ENCODE results near the gene PDIK1L.
"Not testable (repeated sequence)": the region's sequence is repeated elsewhere in the genome, so short reads cannot be mapped to it uniquely, and the experiment has no call there.

PDIK1L gene

DNA sequence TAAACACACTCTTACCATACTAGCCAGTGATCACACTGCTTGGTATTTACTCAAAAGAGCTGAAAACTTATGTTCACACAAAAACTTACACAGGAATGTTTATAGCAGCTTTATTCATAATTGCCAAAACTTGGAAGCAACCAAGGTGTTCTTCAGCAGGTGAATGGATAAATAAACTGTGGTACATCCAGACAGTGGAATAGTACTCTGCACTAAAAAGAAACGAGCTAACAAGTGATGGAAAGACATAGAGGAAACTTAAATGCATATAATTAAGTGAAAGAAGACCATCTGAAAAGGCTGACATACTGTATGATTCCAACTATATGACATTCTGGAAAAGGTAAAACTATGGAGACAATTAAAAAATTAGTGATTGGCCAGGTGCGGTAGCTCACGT is 20.7 kb upstream of the PDIK1L start:
- no peak overlapping the region for H3K27ac ChIP-seq (ENCODE audit: low read length, poor library complexity, severe bottlenecking)
- no peak overlapping the region for H3K14ac ChIP-seq (ENCODE audit: low read length in 2 of 2)
- H2AFZ ChIP-seq (ENCODE audit: low read depth, low read length): no peak overlapping the region
- peaks cover 29 to 48% of the 10 kb centered on the region in 2 experiments for H3K27me3 ChIP-seq (ENCODE audit: control insufficient read depth in 1 of 2, insufficient read depth in 1 of 2, low read length in 2 of 2)
- H3K4me2 ChIP-seq (ENCODE audit: low read length, poor library complexity, severe bottlenecking): no peak overlapping the region
- H3K18ac ChIP-seq (ENCODE audit: low read depth in 1 of 2, low read length in 2 of 2): no peak overlapping the region
- no peak overlapping the region for H2BK5ac ChIP-seq (ENCODE audit: low read depth, low read length, poor library complexity, severe bottlenecking)
- H4K91ac ChIP-seq (ENCODE audit: low read length): no peak overlapping the region
- no peak overlapping the region for H2BK15ac ChIP-seq (ENCODE audit: low read depth, poor library complexity, severe bottlenecking)
- H3K9ac ChIP-seq (ENCODE audit: low read length): no peak overlapping the region
- 91% methylated on average over 3 of the region's 3 CpGs for WGBS
- no peak overlapping the region for H4K8ac ChIP-seq (ENCODE audit: low read length)
- H3K23ac ChIP-seq (ENCODE audit: low read length in 2 of 2): no peak overlapping the region
- no peaks in the 10 kb centered on the region for H3K36me3 ChIP-seq (ENCODE audit: control insufficient read depth in 1 of 2, insufficient read depth in 2 of 2, low read depth in 1 of 2, low read length in 2 of 2)
- no peak for DNase-seq
- H3K79me1 ChIP-seq (replicated peaks; ENCODE audit: low read length, poor library complexity, severe bottlenecking): no peaks in the 10 kb centered on the region
- no peak overlapping the region for H2BK120ac ChIP-seq (ENCODE audit: low read depth, low read length)
- H3K4me3 ChIP-seq (ENCODE audit: insufficient read depth in 1 of 2, low read depth in 1 of 2, low read length in 2 of 2): no peak overlapping the region
- no peaks in the 10 kb centered on the region for H3K9me3 ChIP-seq (ENCODE audit: control insufficient read depth, low read length)
- H3K4ac ChIP-seq (ENCODE audit: low read depth in 1 of 2, low read length in 2 of 2): no peak overlapping the region
- H2AK5ac ChIP-seq (ENCODE audit: low read length, severe bottlenecking): no peak overlapping the region
- peaks cover 11% of the 10 kb centered on the region for H3K4me1 ChIP-seq (ENCODE audit: control insufficient read depth, insufficient read depth, low read depth, low read length)
- H2BK12ac ChIP-seq (ENCODE audit: low read length in 2 of 2): no peak overlapping the region

DNA sequence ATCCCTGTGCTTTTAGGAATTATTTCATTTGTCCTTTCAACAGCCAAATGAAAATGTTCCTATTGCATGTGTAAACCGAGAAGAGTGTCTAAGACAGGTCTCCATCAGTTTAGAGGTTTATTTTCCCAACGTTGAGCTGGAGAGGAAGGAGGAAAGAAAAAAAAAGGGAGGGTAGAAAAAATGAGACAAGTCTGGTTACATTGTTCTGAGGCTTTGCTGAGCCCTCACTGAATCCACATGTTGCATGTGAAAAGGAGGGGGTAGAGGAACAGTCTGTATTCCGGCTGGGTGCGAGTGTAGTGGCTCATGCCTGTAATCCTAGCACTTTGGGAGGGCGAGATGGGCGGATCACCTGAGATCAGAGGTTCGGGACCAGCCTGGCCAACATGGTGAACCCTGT is 19.2 kb upstream of the PDIK1L start:
- H2BK5ac ChIP-seq (ENCODE audit: low read depth, low read length, poor library complexity, severe bottlenecking): no peak overlapping the region
- H2BK120ac ChIP-seq (ENCODE audit: low read depth, low read length): no peak overlapping the region
- no peak overlapping the region for H3K23ac ChIP-seq (ENCODE audit: low read length in 2 of 2)
- no peak for DNase-seq
- H3K4me3 ChIP-seq (ENCODE audit: insufficient read depth in 1 of 2, low read depth in 1 of 2, low read length in 2 of 2): no peak overlapping the region
- H4K8ac ChIP-seq (ENCODE audit: low read length): no peak overlapping the region
- no peak overlapping the region for H3K9ac ChIP-seq (ENCODE audit: low read length)
- H2AFZ ChIP-seq (ENCODE audit: low read depth, low read length): no peak overlapping the region
- H3K4me1 ChIP-seq (ENCODE audit: control insufficient read depth, insufficient read depth, low read depth, low read length): peaks cover 11% of the 10 kb centered on the region
- H3K4ac ChIP-seq (ENCODE audit: low read depth in 1 of 2, low read length in 2 of 2): no peak overlapping the region
- no peaks in the 10 kb centered on the region for H3K9me3 ChIP-seq (ENCODE audit: control insufficient read depth, low read length)
- H3K14ac ChIP-seq (ENCODE audit: low read length in 2 of 2): no peak overlapping the region
- H2BK15ac ChIP-seq (ENCODE audit: low read depth, poor library complexity, severe bottlenecking): no peak overlapping the region
- H3K27ac ChIP-seq (ENCODE audit: low read length, poor library complexity, severe bottlenecking): no peak overlapping the region
- WGBS: 89% methylated on average over 7 of the region's 7 CpGs
- no peak overlapping the region for H2BK12ac ChIP-seq (ENCODE audit: low read length in 2 of 2)
- H3K18ac ChIP-seq (ENCODE audit: low read depth in 1 of 2, low read length in 2 of 2): no peak overlapping the region
- H3K4me2 ChIP-seq (ENCODE audit: low read length, poor library complexity, severe bottlenecking): no peak overlapping the region
- H4K91ac ChIP-seq (ENCODE audit: low read length): no peak overlapping the region
- H2AK5ac ChIP-seq (ENCODE audit: low read length, severe bottlenecking): no peak overlapping the region
- H3K36me3 ChIP-seq (ENCODE audit: control insufficient read depth in 1 of 2, insufficient read depth in 2 of 2, low read depth in 1 of 2, low read length in 2 of 2): no peaks in the 10 kb centered on the region
- H3K79me1 ChIP-seq (replicated peaks; ENCODE audit: low read length, poor library complexity, severe bottlenecking): no peaks in the 10 kb centered on the region
- H3K27me3 ChIP-seq (ENCODE audit: control insufficient read depth in 1 of 2, insufficient read depth in 1 of 2, low read length in 2 of 2): peaks cover 29 to 42% of the 10 kb centered on the region in 2 experiments

DNA sequence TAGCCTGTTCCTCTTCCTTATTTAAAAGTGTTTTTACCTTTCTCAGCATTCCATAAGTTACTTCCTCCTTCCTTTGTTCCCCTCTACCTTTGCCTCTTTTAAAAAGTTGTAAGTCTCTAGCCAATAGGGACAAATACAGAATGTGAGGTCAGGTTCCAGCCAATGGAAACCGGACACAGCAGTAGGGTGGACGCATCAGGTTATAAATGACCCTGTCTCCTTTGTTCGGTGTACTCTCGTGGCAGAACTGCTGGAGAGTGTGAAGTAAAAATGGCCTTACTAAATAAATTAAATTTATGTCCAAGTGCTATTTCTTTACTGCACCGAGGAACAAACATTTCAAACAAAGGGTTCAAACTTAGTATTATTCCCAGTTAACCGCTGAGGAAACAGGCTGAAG is 18.1 kb upstream of the PDIK1L start:
- H3K14ac ChIP-seq (ENCODE audit: low read length in 2 of 2); DNase-seq; H2BK12ac ChIP-seq (ENCODE audit: low read length in 2 of 2); H2BK5ac ChIP-seq (ENCODE audit: low read depth, low read length, poor library complexity, severe bottlenecking); H4K91ac ChIP-seq (ENCODE audit: low read length); H2AK5ac ChIP-seq (ENCODE audit: low read length, severe bottlenecking); H2AFZ ChIP-seq (ENCODE audit: low read depth, low read length); H3K79me1 ChIP-seq (replicated peaks; ENCODE audit: low read length, poor library complexity, severe bottlenecking); H3K9me3 ChIP-seq (ENCODE audit: control insufficient read depth, low read length); H3K4me2 ChIP-seq (ENCODE audit: low read length, poor library complexity, severe bottlenecking); H2BK15ac ChIP-seq (ENCODE audit: low read depth, poor library complexity, severe bottlenecking); H3K23ac ChIP-seq (ENCODE audit: low read length in 2 of 2); H3K9ac ChIP-seq (ENCODE audit: low read length); H3K36me3 ChIP-seq (ENCODE audit: control insufficient read depth in 1 of 2, insufficient read depth in 2 of 2, low read depth in 1 of 2, low read length in 2 of 2); H3K27ac ChIP-seq (ENCODE audit: low read length, poor library complexity, severe bottlenecking); H3K4me3 ChIP-seq (ENCODE audit: insufficient read depth in 1 of 2, low read depth in 1 of 2, low read length in 2 of 2); H2BK120ac ChIP-seq (ENCODE audit: low read depth, low read length): not testable (repeated sequence)
- Histone ChIP-seq H3K4ac (ENCODE audit: low read depth in 1 of 2, low read length in 2 of 2) (peak overlapping the region in 1 of 2 experiments; percentile 82), H4K8ac (ENCODE audit: low read length) (peak overlapping the region; percentile 48), H3K4me1 (ENCODE audit: control insufficient read depth, insufficient read depth, low read depth, low read length) (peaks cover 11% of the 10 kb centered on the region), H3K18ac (ENCODE audit: low read depth in 1 of 2, low read length in 2 of 2) (peak overlapping the region in 1 of 2 experiments; percentile 45), H3K27me3 (ENCODE audit: control insufficient read depth in 1 of 2, insufficient read depth in 1 of 2, low read length in 2 of 2) (peaks cover 29 to 42% of the 10 kb centered on the region in 2 experiments)
- WGBS: 86% methylated on average over 5 of the region's 6 CpGs

DNA sequence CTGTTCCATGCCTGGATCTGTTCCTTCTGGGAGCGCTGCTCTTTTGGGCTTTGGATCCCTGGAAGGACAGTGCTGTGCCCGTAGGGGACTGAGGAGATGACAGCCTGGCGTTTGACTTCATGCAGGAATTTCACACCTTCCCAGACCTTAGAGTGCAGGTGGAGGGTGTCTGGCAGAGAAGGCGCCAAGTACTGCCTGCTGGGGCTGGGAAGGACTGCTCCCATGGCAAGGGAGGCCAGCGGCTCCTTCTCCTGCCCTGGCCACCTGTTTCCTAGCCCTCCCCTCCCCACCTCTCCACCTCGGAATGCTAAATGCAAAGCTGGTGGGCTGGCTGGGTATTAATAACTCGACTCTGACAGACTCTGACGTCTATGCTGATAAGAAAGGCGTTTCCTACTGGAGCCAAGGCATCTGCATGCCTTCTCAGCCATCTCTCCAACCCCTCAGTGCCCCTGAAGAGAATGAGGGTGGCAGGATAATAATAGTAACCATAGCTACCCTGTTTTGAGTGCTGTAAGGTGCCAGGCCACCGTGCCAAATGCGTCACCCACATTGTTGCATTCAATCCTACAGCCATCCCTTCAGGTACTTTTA is 17.5 kb upstream of the PDIK1L start:
- WGBS: 26% methylated on average over 10 of the region's 11 CpGs
- Histone ChIP-seq H3K27me3 (ENCODE audit: control insufficient read depth in 1 of 2, insufficient read depth in 1 of 2, low read length in 2 of 2) (peaks cover 29 to 42% of the 10 kb centered on the region in 2 experiments), H3K4me2 (ENCODE audit: low read length, poor library complexity, severe bottlenecking) (no peak overlapping the region), H3K18ac (ENCODE audit: low read depth in 1 of 2, low read length in 2 of 2) (peak overlapping the region; percentile 45 to 95), H3K23ac (ENCODE audit: low read length in 2 of 2) (no peak overlapping the region), H3K4me3 (ENCODE audit: insufficient read depth in 1 of 2, low read depth in 1 of 2, low read length in 2 of 2) (peak overlapping the region in 1 of 2 experiments; percentile 30), H3K14ac (ENCODE audit: low read length in 2 of 2) (no peak overlapping the region), H3K9ac (ENCODE audit: low read length) (peak overlapping the region; percentile 33), H4K91ac (ENCODE audit: low read length) (peak overlapping the region; percentile 80), H3K4ac (ENCODE audit: low read depth in 1 of 2, low read length in 2 of 2) (peak overlapping the region in 1 of 2 experiments; percentile 82), H3K79me1 (replicated peaks; ENCODE audit: low read length, poor library complexity, severe bottlenecking) (no peaks in the 10 kb centered on the region), H2AK5ac (ENCODE audit: low read length, severe bottlenecking) (no peak overlapping the region), H4K8ac (ENCODE audit: low read length) (peak overlapping the region; percentile 12), H3K36me3 (ENCODE audit: control insufficient read depth in 1 of 2, insufficient read depth in 2 of 2, low read depth in 1 of 2, low read length in 2 of 2) (no peaks in the 10 kb centered on the region), H3K9me3 (ENCODE audit: control insufficient read depth, low read length) (no peaks in the 10 kb centered on the region), H2BK15ac (ENCODE audit: low read depth, poor library complexity, severe bottlenecking) (peak overlapping the region; percentile 57), H3K4me1 (ENCODE audit: control insufficient read depth, insufficient read depth, low read depth, low read length) (peaks cover 11% of the 10 kb centered on the region), H2AFZ (ENCODE audit: low read depth, low read length) (peak overlapping the region; percentile 46), H2BK12ac (ENCODE audit: low read length in 2 of 2) (peak overlapping the region in 1 of 2 experiments; percentile 34), H2BK120ac (ENCODE audit: low read depth, low read length) (peak overlapping the region; percentile 39), H2BK5ac (ENCODE audit: low read depth, low read length, poor library complexity, severe bottlenecking) (no peak overlapping the region), H3K27ac (ENCODE audit: low read length, poor library complexity, severe bottlenecking) (no peak overlapping the region)
- DNase-seq: no peak

All from mesenchymal stem cell (in vitro differentiated cells and primary cell).